GOT3 (cell line): ENCODE results near the gene FPR2.
"Not testable (repeated sequence)": the region's sequence is repeated elsewhere in the genome, so short reads cannot be mapped to it uniquely, and the experiment has no call there.

ENCODE experiments used
- DNase-seq: peaks from one replicate; lab custom pipeline; 2025; ENCODE audit warnings: mixed read lengths; lab: John Stamatoyannopoulos, UW

FPR2 gene, protein sequence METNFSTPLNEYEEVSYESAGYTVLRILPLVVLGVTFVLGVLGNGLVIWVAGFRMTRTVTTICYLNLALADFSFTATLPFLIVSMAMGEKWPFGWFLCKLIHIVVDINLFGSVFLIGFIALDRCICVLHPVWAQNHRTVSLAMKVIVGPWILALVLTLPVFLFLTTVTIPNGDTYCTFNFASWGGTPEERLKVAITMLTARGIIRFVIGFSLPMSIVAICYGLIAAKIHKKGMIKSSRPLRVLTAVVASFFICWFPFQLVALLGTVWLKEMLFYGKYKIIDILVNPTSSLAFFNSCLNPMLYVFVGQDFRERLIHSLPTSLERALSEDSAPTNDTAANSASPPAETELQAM

DNA sequence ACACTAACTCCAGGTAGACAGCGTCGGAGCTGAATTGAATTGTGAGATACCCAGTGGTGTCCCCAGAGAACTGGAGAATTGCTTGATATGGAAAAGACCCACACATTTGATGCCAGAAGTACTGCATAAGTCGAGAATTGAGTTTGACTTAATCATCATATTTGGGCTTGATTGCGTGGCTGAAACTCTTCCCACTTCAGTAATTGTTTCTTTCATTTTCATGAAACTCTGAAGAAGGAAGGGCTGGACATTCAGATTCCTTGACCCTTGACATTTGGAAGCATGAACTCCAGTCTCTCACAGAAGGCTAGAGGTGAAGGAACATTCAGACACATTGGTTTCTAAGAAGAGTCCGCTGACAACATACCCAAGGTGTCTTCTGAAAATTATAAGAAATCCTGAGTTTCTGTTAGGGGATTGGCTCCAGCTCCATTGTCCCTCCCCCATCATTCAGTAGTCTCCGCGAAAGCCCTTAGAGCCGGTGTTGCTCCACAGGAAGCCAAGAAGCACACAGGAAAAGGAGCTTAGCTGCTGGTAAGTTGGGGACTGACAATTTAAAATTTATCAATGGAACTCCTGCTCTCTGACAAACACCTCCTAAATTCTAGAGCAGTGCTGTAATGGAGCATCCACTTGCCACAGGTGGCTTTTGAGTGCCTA is at the start of gene FPR2:
FPR2 (plus strand) TSS at position 484 of the 660 bp plus-strand sequence. CDS start 7,479 bp downstream, outside the sequence.
- no peak for DNase-seq

DNA sequence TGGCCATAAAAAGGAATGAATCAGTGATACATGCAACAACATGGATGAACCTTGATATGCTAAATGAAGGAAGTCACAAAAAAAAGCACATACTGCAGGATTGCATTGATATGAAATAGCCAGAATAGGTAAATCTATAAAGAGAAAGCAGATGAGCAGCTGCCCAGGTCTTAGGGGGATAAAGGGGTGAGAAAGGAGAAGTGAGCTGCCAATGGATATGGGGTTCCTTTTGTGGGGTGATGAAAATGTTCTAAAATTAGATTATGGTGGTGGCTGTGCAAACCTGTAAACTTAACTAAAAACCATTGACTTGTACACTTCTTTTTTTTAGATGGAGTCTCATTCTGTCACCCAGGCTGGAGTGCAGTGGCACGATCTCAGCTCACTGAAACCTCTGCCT is 49.3 kb upstream of the FPR2 start:
- no peak for DNase-seq

DNA sequence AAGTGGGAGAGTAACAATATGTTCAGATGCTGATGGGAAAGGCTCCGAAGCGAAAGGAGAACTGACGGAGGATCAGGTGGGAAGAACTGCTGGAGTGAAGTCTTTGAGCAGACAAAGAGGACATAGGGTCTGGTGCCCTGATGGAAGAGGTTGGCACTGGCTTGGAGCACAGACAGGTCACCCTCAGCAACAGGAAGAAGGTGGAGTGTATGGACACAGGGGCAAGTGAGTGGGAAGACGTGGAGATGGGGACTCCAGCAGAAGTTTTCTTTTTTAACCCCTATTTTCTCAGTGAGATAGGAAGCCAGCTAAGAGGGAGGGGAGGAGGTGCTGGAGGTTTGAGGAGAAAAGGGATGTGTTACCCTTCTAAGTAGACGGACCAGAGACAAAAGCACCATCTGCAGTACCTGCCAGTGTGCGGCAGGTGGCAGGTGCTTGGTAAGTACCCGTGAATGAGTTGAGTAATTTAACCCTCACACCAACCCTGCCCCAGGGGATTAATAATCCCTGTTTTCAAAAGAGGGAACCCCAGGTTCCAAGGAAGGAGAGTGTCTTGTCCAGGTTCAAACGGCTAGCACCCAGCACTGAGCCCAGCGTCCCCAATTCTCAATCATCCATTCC is 48.4 kb upstream of the FPR2 start:
- no peak for DNase-seq

DNA sequence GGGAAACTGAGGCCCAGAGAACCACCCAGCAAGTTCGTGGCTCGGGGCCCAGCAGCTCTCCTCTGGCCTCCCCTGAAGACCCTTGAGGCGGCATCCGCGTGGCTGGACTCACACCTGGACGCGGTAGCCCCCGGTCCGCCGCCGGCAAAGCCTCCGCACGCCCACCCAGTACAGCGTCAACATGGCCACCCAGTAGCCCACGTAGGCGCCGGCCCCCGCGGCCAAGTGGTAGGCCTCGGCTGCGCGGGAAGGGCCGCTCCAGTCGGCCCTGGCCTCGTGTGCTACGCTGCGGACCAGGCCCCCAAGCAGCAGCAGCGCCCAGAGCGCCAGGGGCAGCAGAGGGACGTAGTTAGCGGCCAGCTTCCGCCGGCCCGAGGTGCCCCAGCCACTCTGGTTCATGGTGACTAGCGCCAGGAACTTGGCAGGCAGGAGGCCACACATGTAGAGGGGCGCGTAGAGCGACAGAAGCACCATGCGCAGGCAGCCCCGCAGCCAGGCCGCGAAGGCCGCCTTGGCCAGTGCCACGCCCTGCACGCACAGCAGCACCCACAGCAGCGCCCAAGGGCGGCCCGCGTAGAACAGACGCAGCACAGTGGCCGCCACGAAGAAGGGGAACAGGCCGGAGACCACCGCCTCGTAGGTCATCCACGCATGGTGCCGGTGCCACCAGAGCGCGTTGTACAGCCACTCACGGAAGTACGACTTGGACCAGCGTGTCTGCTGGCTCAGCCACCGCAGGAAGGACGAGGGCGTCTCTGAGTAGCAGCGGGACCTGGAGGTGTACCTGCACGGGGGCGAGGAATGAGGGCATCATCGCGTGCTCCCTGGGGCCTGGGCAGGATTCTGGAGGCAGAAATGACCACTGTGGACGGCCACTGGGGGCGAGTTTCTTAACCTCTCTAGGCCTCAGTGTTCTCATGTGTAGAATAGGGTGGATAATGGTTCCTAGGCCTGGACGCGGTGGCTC is 47.4 kb upstream of the FPR2 start:
- no peak for DNase-seq

DNA sequence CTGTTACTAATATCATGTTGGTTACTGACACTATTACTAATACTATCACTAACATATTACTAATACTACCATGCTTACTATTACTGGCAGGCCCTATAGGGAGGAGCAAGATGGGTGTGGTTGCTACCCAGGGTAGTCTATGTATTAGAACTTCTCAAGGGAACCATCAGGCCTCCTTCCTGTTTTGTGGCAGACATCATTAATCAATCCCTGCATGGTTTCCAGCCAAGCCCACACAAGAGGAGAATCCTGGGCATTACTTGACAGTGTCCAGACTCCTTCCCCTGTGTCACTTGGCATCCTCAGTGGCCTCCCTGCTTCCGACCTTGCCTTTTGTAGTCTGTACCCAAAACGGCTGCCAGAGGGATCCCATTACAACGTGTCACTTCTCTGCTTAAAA is 46.1 kb upstream of the FPR2 start:
- no peak for DNase-seq

DNA sequence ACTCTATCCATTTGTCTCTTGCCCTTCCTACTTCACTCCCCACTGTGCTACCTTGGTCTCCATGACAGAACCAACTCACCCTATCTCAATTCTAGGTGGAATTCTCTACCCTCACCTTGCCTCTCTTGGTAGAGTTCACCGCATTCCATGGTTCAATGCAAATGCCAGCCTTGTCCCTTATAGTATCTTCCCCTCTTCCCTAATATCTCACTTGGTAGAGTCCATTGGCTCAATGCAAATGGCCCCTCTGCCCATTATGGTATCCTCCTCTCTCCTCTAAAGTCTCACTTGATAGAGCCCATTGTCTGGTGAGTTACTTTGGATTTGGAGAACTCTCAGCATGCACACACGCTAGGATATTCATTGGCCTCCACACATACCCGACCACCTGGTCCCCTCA is 45.1 kb upstream of the FPR2 start:
- no peak for DNase-seq

DNA sequence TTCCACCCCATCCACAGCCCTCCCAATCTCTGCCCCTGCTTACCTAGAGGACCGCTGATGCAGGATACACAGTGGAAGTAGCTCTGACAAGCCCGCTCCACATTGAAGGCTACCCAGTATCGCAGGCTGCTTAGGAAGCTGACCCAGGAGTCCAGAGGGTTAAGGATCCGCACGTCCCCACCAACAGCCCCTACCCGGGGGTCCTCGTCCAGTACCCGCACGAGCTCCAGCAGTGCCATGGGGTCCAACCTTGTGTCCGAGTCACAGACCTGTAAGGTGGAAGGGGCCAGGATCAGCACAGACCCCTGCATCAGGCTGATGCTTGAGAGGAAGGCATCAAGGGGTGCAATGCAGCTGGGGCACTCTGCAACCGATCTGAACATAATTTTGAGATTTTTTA is 44.1 kb upstream of the FPR2 start:
- DNase-seq, result no peak

DNA sequence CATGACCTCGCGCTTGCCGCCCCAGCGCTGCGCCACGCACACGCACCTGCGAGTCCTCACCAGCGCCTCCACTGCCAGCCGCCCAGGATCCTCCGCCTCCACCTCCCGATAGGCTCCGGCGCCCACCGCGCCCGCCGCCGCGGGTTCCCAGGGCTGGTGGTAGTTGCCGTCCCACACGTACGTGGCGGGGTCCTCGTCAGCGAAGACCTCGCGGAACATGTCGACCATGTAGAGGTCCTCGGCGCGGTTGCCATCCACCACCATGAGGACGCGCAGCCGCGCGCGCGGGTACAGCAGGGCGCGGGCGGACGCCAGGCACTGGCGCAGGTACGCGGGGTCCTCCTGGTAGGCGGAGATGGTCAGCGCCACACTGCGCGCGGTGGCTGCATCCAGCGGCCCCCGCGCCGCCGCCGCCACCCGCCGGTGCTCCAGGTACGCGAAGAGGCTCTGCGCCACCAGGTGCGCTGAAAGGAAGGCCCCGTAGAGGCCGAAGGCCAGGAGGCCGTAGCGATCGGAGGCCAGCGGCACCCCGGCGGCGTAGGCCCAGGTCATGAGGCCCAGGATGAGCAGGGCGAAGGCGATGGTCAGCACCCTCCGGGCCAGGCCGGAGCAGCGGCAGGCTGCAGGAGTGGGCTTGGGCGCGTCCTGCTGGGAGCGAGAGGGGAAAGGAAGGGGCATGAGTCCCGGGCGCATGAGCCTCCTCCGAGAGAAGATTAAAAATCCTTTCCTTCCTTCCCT is 41.6 kb upstream of the FPR2 start:
- no peak for DNase-seq

DNA sequence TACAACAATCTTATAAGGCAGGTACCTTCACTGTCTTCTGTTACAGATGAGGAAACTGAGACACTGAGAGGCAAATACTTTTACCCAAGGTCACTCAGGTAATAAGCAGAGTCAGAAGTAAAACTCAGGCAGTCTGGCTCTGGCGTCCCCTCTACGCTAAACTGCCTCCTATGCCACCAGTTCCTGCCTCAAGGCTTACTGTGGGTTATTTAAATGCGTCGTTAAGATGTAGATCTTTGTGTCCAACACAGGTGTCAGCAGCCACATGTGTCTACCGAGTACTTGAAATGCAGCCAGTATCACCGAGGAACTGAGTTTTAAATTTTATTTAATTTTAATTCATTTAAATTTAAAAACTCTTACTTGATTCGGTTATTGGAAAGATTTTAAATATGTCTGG is 39.1 kb upstream of the FPR2 start:
- DNase-seq, result no peak

DNA sequence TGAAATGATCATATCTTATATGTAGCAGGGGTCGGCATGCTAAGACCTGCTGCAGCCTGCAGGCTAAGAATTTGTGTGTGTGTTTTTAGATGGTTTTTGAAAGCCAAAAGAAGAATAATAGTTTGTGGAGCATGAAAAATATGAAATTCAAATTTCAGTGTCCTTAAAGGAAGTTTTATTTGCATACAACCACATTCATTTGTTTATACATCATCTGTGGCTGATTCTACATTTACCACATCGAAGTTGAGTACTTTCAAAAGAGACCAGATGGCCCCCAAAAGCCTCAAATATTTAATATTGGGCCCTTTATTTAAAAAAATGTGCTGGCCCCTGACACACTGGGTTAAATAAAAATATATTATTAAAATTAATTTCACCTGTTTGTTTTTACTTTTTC is 38.5 kb upstream of the FPR2 start:
- no peak for DNase-seq

DNA sequence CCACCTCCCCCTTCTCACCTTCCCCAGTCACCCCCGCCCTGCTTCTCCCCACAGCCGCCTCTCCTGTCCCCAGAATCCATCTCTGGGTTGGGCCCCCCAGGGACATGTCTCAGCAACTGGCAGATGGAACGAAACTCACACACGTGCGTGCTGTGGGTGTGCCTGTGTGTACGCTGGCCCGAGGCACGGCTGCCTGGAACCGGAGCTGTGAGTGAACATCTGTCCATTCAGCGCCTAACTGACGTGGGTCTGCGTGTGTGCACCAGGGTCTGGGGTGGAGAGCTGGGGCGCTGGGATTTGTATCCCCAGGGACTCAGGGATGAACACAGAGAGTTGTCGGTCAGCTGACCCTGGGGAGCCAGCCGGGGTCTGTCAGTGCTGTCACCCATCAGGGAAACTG is 36.4 kb upstream of the FPR2 start:
- DNase-seq, result no peak

DNA sequence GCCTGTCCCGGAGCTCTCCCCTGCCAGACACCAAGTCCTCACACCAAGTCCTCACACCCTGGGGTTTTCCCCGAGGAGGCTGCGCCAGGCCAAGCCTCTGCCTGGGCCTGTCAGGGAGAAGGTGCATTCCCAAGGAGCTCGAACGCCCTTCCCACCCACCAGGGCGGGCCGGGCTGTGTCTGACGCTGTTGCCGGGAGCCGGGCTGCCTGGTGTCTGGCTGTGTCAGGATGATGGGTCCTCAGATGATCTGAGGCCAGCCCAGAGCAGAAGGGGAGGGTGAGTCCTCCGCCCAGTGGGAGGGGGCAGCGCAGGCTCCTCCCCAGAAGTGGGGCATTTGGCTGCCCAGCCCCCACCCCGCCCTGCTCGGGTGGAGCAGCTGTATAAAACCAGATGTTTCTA is 34.9 kb upstream of the FPR2 start:
- peak; percentile 58 for DNase-seq

DNA sequence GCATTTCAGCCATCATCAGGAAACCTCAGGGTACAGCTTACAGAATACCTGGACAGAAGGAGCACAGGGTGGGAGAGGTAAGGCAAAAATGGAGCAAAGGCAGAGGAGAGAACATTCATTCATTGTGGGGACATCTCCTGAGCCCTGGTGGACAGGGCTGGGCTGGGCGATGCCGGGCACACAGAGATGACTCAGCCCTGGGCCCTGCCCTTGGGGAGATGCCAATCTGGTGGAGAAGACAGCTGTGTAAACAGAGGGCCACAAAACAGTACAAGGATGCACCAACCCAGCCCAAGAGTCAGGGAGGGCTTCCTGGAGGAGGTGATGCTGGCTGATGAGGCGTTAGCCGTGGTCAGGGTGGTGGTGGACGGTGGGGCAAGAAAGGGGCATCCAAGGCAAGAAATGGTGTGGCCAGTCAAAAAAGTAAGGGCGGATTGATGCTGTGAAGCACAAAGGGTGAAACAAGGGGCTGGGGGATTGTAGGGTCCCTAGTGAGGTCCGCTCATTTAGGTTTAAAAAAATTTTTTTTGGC is 33.6 kb upstream of the FPR2 start:
- DNase-seq, result no peak

DNA sequence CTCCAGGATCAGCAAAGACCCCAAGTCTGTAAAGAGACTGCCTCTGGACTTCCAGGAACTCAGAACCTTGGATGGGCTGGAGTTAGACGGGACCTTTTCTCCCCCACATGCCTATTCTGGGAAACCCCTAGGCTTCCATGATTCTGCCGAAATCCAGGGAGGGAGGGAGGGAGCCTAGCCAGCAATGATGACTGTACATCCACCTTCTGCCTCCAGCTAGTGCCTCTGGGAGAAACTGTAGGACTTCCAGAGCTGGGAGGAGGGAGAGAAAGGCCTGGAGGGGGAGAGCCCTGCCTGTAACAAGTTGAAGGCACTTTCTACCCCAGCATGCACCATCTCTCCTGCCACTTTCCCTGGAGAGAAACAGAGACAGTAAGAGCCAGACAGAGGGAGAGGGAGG is 31.2 kb upstream of the FPR2 start:
- DNase-seq, result no peak

DNA sequence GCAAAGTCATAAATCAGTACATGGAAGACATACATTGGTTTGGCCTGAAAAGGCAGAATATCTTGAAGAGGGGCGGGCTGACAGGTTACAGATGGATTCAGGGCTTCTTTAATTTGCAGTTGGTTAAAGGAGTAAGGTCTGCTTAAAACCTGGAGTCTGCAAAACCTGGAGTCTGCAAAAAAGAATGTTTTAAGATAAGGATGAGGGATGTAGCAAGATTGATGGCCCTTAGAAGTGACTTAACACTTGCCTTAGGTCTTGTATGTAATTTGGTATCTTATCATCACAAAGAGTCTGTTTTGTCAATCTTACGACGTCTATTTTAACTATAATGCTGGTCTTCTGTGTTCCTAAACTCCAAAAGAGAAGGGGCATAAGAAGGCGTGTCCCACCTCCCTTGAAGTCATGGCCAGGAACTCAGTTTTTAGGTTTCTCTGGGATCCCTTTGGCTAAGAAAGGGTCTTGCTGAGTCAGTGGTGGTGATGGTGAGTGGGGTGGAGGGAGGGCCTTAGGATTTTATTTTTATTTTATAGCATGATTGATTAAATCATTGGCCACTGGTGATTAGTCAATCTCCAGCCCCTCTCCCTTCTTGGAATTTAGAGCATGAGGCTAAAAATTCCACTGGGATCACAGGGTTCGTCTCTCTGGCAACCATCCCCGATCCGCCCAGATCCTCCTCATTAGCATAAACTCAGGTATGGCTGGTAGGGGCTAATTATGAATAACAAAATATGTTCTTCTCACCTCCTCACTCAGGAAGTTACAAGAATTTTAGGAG is 27.0 kb upstream of the FPR2 start:
- DNase-seq, result no peak

DNA sequence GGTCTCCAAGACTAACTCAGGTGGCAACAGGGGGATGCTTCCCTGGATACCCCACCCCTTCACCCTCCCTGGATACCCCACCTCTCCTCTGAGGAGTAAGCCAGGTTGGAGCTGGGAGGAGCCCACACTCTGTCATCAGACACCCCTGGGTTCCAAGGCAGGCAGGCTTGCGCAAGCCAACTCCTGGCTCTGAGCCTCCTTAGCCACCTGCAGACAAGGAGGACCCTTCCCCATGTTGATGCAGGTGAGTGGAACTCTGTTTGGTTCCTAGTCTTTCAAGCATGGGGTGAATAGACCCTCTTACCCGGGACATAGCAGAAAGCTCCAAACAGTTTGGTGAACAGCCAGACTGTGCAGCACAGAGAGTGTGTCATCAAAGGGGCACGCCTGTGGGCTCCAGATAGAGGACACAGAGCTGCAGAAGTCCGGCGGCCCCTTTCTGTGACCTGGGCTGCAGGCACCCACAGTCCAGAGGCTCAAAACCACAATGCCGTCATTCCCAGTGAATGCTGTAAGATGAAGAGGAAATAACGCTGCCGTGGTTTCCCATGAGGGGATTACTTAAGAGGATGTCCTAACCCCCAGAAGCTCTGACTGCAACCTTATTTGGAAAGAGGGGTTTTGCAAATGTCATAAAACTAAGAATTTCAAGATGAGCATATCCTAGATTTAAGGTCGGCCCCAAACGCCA is 25.1 kb upstream of the FPR2 start:
- DNase-seq, result peak; percentile 45

DNA sequence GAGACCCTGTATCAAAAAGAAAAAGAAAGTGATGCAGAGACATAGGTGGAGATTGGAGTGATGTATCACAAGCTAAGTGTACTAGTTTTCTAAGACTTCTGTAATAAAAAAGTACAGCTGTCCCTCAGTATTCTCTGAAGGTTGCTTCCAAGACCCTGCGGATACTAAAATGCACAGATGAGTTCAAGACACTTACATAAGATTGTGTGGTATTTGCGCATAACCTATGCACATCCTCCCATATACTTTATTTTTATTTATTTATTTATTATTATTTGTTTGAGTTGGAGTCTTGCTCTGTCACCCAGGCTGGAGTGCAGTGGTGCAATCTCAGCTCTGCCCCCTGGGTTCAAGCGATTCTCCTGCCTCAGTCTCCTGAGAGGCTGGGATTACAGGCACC is 23.6 kb upstream of the FPR2 start:
- no peak for DNase-seq

DNA sequence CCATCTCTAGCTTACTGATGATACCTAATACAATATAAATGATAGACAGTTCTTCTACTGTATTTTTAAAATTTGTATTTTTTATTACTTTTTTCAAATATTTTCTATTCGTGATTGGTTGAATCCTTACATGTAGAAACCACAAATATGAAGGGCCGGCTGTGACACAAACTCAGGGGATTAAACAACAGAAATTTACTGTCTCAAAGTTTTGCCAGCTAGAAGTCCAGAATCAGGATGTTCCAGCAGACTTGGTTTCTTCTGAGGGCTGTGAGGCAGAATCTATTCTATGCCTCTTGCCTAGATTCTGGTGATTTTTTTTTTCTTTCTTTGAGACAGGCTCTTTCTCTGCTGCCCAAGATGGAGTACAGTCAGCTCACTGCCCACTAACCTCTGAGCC is 23.1 kb upstream of the FPR2 start:
- no peak for DNase-seq

DNA sequence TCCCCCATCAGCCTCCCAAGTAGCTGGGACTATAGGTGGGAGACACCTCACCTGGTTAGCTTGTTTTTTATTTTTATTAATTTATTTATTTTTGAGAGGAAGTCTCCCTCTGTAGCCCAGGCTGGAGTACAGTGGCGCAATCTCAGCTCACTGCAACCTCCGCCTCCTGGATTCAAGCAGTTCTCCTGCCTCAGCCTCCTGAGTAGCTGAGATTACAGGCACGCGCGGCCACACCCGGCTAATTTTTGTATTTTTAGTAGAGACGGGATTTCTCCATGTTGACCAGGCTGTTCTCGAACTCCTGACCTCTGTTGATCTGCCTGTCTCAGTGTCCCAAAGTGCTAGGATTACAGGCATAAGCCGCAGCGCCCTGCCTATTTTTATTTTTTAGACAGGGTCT is 22.5 kb upstream of the FPR2 start:
- DNase-seq, result not testable (repeated sequence)
